GM21423 (cell line): Measurements from ENCODE around the gene RBM43.
"Not testable (repeated sequence)": the region's sequence is repeated elsewhere in the genome, so short reads cannot be mapped to it uniquely, and the experiment has no call there.

ENCODE experiments used
- ATAC-seq: cut with Tn5 transposase; IDR thresholded peaks from one replicate; pipeline ENCODE4 v1.9.1; 2021; ENCODE audit warnings: mild to moderate bottlenecking, moderate library complexity; ENCODE audit not compliant: unreplicated experiment

The RBM43 gene

GRCh38 chr2:151269798-151270568 lies 8.3 kb upstream of the RBM43 start:
- ATAC-seq = no peak

- ATAC-seq = no peak
Observed at GRCh38 chr2:151268085-151268484, 6.4 kb upstream of the RBM43 start.

GRCh38 chr2:151267537-151267936 lies 5.9 kb upstream of the RBM43 start:
- no peak for ATAC-seq

GRCh38 chr2:151265991-151266390 lies 4.3 kb upstream of the RBM43 start:
- ATAC-seq = no peak

DNA sequence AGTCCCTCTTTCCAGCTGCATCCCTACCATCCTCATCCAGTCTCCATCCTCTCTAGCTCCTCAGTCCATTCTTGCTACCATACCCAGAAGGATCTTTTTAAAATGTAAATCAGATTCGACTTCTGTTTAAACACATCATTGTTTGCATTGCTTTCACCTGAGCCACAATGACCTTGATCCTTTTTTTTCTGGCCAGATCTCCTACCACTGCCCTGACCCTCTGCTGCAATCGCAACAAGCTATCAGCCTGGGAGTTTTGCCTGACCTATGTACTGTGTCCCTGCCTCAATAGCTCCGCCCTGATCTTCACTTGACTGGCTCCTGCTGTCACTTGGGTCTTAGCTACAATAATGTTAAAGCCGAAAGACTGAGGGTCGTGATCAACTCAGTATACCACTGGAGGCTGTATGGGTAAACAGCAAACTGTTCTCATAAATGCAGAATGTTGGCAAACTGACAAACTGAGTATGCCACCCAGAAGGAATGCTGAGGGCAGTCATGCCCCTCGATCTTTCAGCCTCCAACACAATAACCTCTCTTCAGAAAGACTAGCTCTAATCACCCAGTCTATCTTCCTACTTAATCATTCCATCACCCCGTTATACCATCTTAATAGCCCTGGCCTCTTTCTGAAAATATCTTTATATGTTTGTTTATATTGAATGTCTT lies 2.6 kb upstream of the RBM43 start:
- ATAC-seq = no peak

DNA sequence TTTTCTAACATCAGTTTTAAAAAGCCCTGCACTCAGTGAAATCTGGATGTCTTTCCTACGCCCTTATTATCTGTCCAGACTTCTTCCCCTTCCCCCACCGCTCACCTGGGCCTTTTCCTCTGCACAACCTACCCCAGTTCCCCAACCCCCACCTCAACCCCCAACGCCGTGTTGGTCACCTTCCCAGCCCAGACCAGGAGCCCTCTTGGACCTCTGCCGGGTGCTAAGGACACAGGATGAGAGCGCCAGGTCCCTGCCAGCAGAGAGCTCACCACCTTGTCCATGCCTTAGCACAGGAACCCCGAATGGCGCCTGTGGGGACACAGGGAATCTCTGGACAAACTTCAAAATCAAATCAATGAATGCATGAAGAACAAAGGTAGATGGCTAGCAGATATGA lies 966 bp upstream of the RBM43 start:
- ATAC-seq = no peak

DNA sequence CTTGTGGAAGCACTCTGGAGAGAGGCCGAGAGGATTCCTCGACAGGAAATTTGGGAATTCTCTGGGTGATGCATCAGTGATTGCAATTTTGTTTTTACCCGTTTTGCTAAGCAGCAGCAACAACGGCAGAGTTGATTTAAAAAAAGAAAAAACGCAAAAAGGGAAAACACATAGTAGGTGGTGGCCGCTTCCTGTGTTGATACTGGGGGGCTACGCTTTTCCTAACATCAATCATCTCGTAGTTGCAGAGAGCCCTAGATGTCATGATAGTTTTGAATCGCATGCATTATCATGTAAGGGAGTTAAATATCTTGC lies 271 bp upstream of the RBM43 start:
- no peak for ATAC-seq

GRCh38 chr2:151260573-151261230 lies 961 bp downstream of the RBM43 start:
- ATAC-seq = peak; percentile 10

DNA sequence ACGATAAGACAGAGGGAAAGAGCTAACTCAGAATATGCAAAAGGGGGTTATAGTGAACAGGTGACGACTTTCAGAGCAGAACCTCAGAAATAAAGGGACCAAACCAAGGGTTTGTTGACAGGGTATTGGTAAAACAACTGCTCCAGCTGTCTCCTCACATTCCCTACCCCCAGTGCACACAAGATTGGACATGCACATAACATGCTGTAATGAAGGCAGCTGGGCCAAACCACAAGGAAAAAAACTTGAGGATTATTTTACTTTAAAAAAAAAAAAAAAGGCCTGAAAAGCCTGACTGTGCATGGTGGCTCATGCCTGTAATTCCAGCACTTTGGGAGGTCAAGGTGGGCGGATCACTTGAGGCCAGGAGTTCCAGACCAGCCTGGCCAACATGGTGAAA lies 3.5 kb downstream of the RBM43 start:
- ATAC-seq = no peak

- no peak for ATAC-seq
Observed at GRCh38 chr2:151252646-151253045, 9.0 kb downstream of the RBM43 start.

DNA sequence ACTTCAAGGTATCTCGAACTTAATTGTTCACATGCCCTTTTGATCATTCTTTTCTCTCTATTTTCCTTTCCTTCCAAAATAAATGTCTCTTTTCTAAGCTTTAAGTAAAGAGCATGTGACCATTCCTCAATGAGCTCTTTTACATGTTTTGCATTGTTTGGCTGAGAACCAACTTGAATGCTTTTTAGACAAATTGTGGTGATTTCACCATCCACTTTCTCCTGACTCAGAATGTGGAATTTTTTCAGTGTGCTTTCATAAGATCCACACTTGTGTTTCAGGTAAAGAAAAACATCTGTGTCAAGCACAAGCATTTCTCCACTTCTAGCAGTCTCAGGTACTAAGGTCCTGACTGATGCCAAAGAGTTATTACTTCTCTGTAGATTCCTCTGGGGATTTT lies 10.7 kb downstream of the RBM43 start:
- ATAC-seq = no peak

- ATAC-seq = no peak
Observed at GRCh38 chr2:151247432-151247831, 14.2 kb downstream of the RBM43 start.

GRCh38 chr2:151246152-151246551 lies 15.5 kb downstream of the RBM43 start:
- no peak for ATAC-seq

DNA sequence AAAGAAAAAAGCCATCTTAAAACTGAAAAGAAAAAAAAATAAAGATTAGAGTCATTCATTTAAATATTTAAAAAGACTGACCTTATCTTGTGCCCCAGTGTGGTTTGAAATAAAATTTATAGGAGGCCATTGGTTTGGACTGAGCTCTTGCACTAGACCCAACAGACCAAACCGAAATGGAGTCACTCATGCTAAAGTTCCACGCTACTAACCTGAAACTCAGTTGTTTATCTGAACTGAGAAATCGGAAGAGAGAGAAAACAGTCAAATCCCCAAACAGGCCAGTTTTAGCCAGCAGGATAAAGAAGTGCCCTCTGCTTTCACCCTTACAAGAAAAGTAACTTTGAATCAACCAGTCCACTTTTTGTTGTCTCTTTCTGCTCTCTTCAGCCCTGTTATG lies 18.2 kb downstream of the RBM43 start:
- no peak for ATAC-seq

GRCh38 chr2:151241224-151241623 lies 20.4 kb downstream of the RBM43 start:
- ATAC-seq = no peak

GRCh38 chr2:151240433-151240832 lies 21.2 kb downstream of the RBM43 start:
- no peak for ATAC-seq

GRCh38 chr2:151239624-151240023 lies 22.0 kb downstream of the RBM43 start:
- no peak for ATAC-seq

DNA sequence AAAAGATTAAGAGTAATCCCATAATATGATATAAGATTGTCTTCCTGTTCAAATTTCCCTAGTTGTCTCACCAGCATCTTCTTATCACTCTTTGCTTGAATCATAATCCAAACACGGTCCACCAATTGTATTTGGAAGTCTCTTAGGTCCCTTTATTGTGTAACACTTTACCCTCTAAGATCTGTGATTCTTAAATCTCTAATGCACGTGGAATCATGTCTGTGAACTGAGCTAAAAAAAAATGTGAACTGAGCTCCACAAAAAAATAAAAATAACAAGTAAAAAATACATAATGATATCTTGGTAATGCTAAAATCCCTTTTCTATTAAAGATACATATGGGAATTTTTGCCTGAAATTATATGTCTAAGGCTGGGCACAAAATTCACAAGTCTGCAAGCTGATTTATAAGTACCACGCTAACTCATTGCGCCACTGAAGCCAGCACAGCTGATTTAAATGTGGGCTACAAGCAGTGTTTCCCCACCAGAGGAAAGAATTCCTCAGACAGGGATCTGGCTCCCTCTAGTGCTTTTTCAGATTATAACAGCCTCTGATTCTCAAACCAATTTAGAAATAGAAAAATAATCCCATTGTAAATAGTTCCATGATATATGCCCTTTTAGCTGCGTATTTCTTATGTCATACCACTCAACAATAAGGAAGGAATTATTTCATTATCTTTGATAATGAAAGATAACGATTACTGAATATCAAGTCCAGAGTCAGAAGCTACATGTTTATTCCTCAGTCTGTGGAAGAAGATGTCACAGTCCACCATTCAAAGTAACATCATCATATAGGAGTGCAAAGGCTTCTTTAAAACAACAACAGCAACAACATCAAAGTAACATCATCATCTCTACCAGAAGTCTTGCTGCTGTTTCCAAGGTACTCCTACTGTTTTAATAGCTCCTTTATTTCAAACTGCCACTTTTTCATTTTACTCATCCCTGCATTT lies 22.9 kb downstream of the RBM43 start:
- ATAC-seq = peak; percentile 83

DNA sequence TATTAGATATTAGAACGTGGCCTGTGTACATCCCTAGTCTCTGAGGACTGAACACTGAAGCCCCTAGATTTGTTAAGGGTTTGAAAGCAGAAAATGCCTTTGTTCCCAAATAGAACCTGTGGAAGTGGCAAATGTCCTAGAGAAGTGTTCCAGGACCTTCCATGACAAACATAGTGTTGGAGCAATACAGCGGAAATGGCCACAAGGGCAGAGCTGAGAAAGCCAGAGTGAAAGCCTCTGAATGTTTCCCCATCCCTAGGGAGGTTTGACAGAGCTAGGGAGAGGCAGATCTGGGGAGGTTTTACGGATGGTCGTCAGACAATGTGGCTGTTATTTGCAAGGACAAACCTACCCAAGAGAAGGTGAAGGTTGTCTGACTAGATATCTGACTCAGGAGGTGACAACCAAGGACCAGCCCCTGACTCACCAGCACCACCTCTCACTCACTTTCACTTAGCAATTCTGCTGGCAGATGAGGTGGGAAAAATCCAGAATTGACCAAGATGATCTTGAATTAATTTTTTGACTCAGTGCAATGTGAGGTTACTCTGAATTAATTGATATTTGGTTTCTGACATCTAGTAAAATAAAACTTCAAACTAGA lies 24.1 kb downstream of the RBM43 start:
- no peak for ATAC-seq

- ATAC-seq = not testable (repeated sequence)
Observed at GRCh38 chr2:151233760-151234159, 27.9 kb downstream of the RBM43 start.

- not testable (repeated sequence) for ATAC-seq
Observed at GRCh38 chr2:151233288-151233687, 28.4 kb downstream of the RBM43 start.
